SK-N-MC (cell line): ENCODE data around the gene C12orf42.

Experiments
- EZH2 ChIP-seq: fragments of 200-600 bp; sonication (generic); IDR thresholded peaks from one replicate; pipeline ENCODE4 v1.6.1; 2017; ENCODE audit warnings: antibody characterized with exemption
- FOXP2 ChIP-seq: optimal IDR thresholded peaks from 2 replicates; pipeline ENCODE3; 2011; ENCODE audit warnings: mild to moderate bottlenecking, moderate library complexity; ENCODE audit not compliant: insufficient read depth; ENCODE audit errors: extremely low read length, control extremely low read depth
- POLR2AphosphoS5 ChIP-seq: IDR thresholded peaks from 2 replicates; pipeline ENCODE4 v1.6.1; 2012; ENCODE audit warnings: mild to moderate bottlenecking, low read depth, low read length, borderline replicate concordance

DNA sequence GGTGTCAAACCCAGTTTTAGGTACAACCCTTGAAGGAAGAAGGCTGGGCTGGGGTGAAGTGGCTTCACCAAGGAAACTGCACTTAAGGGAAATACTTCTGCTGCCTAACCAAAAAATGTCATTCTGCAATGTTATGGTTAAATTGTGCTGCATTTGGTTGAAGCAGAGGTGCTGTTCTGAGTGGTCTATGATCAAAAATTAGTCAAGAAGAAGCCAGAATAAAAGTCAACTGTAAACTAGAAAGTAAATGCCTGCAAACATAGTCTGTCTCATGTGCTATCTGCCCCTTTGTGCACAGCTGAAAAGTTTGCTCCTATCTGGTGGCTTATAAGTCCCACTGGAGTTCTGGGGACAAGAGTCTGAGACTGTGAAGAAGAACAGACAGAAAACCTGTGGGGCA lies 158.8 kb downstream of the C12orf42 start:
- TF ChIP-seq EZH2 (no peak), POLR2AphosphoS5 (no peak), FOXP2 (no peak)
